Vagina (tissue), 2 donors: Measurements from ENCODE around the gene EML6.

ENCODE experiments used
- POLR2A ChIP-seq, 2 donors: fragments of 450-650 bp; IDR thresholded peaks; one replicate each; pipeline ENCODE4 v1.6.1; 2017; ENCODE audit warnings: antibody characterized with exemption in 2 of 2, mild to moderate bottlenecking in 2 of 2, moderate library complexity in 2 of 2
- POLR2AphosphoS5 ChIP-seq, 2 donors: sonication (generic); formaldehyde crosslinking; IDR thresholded peaks; one replicate each; pipeline ENCODE4 v1.9.0; 2017; ENCODE audit warnings: antibody characterized with exemption in 2 of 2, mild to moderate bottlenecking in 2 of 2, low read depth in 1 of 2; ENCODE audit not compliant: insufficient read depth in 1 of 2
- TF ChIP-seq, protein P1 (sequence below), 3 experiments: fragments of 450-650 bp in 2 of 3; fragments of 200-600 bp in 1 of 3; sonication (generic) in 1 of 3; IDR thresholded peaks; one replicate each; pipeline ENCODE4 v1.5.1; 2017 to 2019; ENCODE audit warnings: antibody characterized with exemption in 3 of 3, mild to moderate bottlenecking in 2 of 3, moderate library complexity in 2 of 3

- TF ChIP-seq POLR2AphosphoS5 (IDR thresholded peaks at IDR 0.05; ENCODE audit: insufficient read depth in 1 of 2, low read depth in 1 of 2) (no peak), POLR2A (IDR thresholded peaks at IDR 0.05) (no peak)
- TF ChIP-seq, protein P1, sequence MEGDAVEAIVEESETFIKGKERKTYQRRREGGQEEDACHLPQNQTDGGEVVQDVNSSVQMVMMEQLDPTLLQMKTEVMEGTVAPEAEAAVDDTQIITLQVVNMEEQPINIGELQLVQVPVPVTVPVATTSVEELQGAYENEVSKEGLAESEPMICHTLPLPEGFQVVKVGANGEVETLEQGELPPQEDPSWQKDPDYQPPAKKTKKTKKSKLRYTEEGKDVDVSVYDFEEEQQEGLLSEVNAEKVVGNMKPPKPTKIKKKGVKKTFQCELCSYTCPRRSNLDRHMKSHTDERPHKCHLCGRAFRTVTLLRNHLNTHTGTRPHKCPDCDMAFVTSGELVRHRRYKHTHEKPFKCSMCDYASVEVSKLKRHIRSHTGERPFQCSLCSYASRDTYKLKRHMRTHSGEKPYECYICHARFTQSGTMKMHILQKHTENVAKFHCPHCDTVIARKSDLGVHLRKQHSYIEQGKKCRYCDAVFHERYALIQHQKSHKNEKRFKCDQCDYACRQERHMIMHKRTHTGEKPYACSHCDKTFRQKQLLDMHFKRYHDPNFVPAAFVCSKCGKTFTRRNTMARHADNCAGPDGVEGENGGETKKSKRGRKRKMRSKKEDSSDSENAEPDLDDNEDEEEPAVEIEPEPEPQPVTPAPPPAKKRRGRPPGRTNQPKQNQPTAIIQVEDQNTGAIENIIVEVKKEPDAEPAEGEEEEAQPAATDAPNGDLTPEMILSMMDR (IDR thresholded peaks at IDR 0.05): no peak
Observed at GRCh38 chr2:54771166-54771885, 47.9 kb downstream of the EML6 start.
